ENCODE measurements around the gene DCHS1.

The DCHS1 gene

DNA sequence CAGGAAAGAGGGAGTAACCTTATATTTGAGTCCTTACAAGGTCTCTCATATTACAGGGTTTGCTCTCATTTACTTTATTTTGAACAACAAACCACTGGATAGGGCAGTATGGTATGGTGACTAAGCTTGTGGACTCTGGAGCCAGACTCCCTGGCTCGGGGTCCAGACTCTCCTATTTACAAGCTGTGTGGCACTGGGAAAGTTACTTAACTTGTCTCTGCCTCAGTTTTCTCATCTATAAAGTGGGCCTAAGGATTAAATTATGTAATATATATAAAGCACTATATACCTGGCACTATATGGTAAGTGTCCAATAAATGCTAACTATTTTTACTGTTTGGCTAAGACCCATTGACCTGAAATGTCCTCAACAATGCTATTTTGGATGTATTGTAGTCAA, 1.7 kb upstream of the DCHS1 start:
- no peak overlapping the region for H3K4me3 ChIP-seq (ENCODE audit: low read length)
- no peaks in the 10 kb centered on the region for H4K20me1 ChIP-seq (ENCODE audit: control insufficient read depth, insufficient read depth, low read depth, low read length)
- no peak overlapping the region for H3K4me2 ChIP-seq (ENCODE audit: low read length)
- no peaks in the 10 kb centered on the region for H3K9me2 ChIP-seq (replicated peaks; ENCODE audit: control insufficient read depth, low read length)
- no peak overlapping the region for H3K27ac ChIP-seq (ENCODE audit: low read depth, low read length)
- no peaks in the 10 kb centered on the region for H3K79me2 ChIP-seq (ENCODE audit: control insufficient read depth, low read length)
- no peaks in the 10 kb centered on the region for H3K36me3 ChIP-seq (ENCODE audit: control insufficient read depth, low read length)
- no peaks in the 10 kb centered on the region for H3F3A ChIP-seq (ENCODE audit: control insufficient read depth, insufficient read depth)
- no peaks in the 10 kb centered on the region for H3K4me1 ChIP-seq (ENCODE audit: control insufficient read depth, low read length)
- peaks cover 25% of the 10 kb centered on the region for H3K27me3 ChIP-seq (ENCODE audit: control insufficient read depth, low read length)
- TF ChIP-seq EZH2phosphoT487 (IDR thresholded peaks at IDR 0.05; ENCODE audit: borderline replicate concordance, low read length), result no peak
- TF ChIP-seq, protein P1, sequence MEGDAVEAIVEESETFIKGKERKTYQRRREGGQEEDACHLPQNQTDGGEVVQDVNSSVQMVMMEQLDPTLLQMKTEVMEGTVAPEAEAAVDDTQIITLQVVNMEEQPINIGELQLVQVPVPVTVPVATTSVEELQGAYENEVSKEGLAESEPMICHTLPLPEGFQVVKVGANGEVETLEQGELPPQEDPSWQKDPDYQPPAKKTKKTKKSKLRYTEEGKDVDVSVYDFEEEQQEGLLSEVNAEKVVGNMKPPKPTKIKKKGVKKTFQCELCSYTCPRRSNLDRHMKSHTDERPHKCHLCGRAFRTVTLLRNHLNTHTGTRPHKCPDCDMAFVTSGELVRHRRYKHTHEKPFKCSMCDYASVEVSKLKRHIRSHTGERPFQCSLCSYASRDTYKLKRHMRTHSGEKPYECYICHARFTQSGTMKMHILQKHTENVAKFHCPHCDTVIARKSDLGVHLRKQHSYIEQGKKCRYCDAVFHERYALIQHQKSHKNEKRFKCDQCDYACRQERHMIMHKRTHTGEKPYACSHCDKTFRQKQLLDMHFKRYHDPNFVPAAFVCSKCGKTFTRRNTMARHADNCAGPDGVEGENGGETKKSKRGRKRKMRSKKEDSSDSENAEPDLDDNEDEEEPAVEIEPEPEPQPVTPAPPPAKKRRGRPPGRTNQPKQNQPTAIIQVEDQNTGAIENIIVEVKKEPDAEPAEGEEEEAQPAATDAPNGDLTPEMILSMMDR (IDR thresholded peaks at IDR 0.05; ENCODE audit: low read depth, low read length, poor library complexity, severe bottlenecking), result no peak
- H3K9me3 ChIP-seq (ENCODE audit: control insufficient read depth, insufficient read depth, low read length), result no peaks in the 10 kb centered on the region

DNA sequence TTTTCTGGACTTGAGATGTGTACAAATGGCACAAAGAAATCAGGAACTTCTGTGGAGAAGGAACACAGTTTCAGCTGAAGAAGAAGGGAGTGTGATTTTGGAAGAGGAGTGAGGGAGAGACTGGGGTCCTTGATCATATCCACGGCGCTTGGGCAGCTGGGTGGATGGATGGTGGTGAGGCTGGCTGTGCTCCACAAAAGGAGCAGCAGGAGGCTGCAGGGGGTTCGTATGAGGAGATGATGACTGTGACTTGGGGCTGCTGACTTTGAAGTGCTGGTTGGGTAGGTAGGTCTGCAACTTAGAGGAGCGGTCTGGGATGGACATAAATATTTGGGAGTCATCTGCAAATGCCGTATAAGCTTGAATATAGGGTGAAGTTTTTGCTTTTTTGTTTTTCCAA, 1.3 kb upstream of the DCHS1 start:
- Histone ChIP-seq H3K36me3 (ENCODE audit: control insufficient read depth, low read length) (no peaks in the 10 kb centered on the region), H3K9me2 (replicated peaks; ENCODE audit: control insufficient read depth, low read length) (no peaks in the 10 kb centered on the region), H3K4me2 (ENCODE audit: low read length) (no peak overlapping the region), H3K9me3 (ENCODE audit: control insufficient read depth, insufficient read depth, low read length) (no peaks in the 10 kb centered on the region), H4K20me1 (ENCODE audit: control insufficient read depth, insufficient read depth, low read depth, low read length) (no peaks in the 10 kb centered on the region), H3K4me1 (ENCODE audit: control insufficient read depth, low read length) (no peaks in the 10 kb centered on the region), H3F3A (ENCODE audit: control insufficient read depth, insufficient read depth) (no peaks in the 10 kb centered on the region), H3K4me3 (ENCODE audit: low read length) (no peak overlapping the region), H3K27me3 (ENCODE audit: control insufficient read depth, low read length) (peaks cover 28% of the 10 kb centered on the region), H3K79me2 (ENCODE audit: control insufficient read depth, low read length) (no peaks in the 10 kb centered on the region), H3K27ac (ENCODE audit: low read depth, low read length) (no peak overlapping the region)
- TF ChIP-seq, protein P1 (IDR thresholded peaks at IDR 0.05; ENCODE audit: low read depth, low read length, poor library complexity, severe bottlenecking), result no peak
- TF ChIP-seq EZH2phosphoT487 (IDR thresholded peaks at IDR 0.05; ENCODE audit: borderline replicate concordance, low read length), result no peak

DNA sequence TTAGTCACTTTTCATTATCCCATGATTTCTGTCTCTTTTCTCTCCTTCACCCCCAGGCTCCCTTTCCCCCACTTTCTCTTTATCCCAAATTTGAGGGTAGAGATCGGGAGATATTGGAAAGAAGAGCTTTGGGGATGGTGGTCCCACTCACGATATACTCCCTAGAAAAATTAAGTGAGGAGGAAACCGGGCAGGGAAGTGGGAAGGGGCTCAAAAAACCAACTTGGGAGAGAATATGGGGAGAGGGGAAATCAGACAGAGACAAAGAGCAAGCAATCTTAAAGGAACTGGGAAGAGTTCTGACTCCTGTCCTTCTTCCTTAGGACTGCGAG, 941 bp upstream of the DCHS1 start:
- Histone ChIP-seq H3K4me2 (ENCODE audit: low read length) (no peak overlapping the region), H3K27me3 (ENCODE audit: control insufficient read depth, low read length) (peaks cover 25% of the 10 kb centered on the region), H3F3A (ENCODE audit: control insufficient read depth, insufficient read depth) (no peaks in the 10 kb centered on the region), H3K9me3 (ENCODE audit: control insufficient read depth, insufficient read depth, low read length) (no peaks in the 10 kb centered on the region), H3K27ac (ENCODE audit: low read depth, low read length) (no peak overlapping the region), H4K20me1 (ENCODE audit: control insufficient read depth, insufficient read depth, low read depth, low read length) (no peaks in the 10 kb centered on the region), H3K79me2 (ENCODE audit: control insufficient read depth, low read length) (no peaks in the 10 kb centered on the region), H3K4me1 (ENCODE audit: control insufficient read depth, low read length) (no peaks in the 10 kb centered on the region), H3K36me3 (ENCODE audit: control insufficient read depth, low read length) (no peaks in the 10 kb centered on the region), H3K9me2 (replicated peaks; ENCODE audit: control insufficient read depth, low read length) (no peaks in the 10 kb centered on the region), H3K4me3 (ENCODE audit: low read length) (no peak overlapping the region)
- TF ChIP-seq EZH2phosphoT487 (IDR thresholded peaks at IDR 0.05; ENCODE audit: borderline replicate concordance, low read length), result no peak
- TF ChIP-seq, protein P1 (IDR thresholded peaks at IDR 0.05; ENCODE audit: low read depth, low read length, poor library complexity, severe bottlenecking), result no peak

All from DOHH2 (cell line).